Caki2 (cell line): ENCODE data around the gene RCN2. TPM values are rescaled to one million over a fixed set of nuclear protein-coding genes. Genes with fewer than 3 reads are reported as not detected.

Source experiments
- DNase-seq: peaks from one replicate; pipeline ENCODE4 v3.0.0-alpha.2; 2015; ENCODE audit warnings: low read depth
- in situ Hi-C: cut with HindIII; loops from 2 replicates; pipeline ENCODE4 v1.10.0; 2016; ENCODE audit warnings: low sequenced_read_pairs, low pct_unique_long_range_greater_than_20kb, mixed read lengths
- total RNA-seq: library from RNA; depleted of rRNA; stranded (reverse); fragments of >200 nt; shearing (Covaris generic); gene quantifications from 2 replicates; pipeline ENCODE4 v1.2.3, GENCODE V29; 2014; ENCODE audit warnings: low replicate concordance; rRNA removed

The RCN2 gene
- total RNA-seq, 1 experiment from 2014 or later, result 76.2 TPM

DNA sequence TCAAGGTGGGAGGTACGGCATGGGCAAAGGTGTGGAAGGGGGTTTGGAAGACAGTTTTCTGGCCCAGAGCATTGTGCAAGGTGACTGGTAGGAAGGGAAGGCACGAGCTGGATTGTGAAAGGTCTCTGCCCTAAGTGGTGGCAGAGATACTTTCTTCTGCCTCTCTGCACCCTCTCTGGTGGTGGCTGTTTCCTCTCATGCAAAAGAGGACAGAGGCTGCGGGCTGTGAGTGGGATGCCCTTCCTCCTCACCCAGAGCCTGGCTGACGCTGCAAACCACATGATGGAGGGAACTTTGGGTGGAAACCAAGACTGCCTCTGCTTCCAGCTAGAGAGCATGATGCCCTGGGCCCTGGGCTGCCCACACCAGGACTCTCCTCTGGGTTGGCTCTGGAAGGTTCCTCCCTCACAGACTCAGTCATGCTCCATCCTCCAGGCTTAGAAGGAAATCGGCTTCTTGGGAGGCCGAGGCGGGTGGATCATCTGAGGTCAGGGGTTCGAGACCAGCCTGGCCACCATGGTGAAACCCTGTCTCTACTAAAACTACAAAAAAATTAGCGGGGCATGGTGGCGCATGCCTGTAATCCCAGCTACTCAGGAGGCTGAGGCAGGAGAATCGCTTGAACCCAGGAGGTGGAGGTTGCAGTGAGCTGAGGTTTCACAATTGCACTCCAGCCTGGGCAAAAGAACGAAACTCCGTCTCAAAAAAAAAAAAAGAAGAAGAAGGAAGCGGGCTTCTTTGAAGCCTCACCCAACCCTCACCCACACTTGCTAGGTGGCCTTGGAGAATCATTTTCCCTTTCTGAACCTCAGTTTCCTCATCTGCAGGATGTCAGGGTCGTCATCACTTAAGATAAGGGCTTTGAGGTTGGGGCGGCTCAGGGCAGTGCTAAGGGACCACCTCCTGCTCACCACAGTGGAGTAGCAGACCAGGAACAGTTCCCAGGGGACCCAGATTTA is 71.7 kb downstream of the RCN2 start:
- DNase-seq, result no peak
- in situ Hi-C loops, result no loop called here

Other genes with a start within 250 kb of the RCN2 start
- gene SCAPER, start 26.4 kb upstream of the RCN2 start, total RNA-seq, result 4.6 and 5.7 TPM in 2 replicates
- gene PSTPIP1, start 63.4 kb downstream of the RCN2 start, total RNA-seq, result not detected in 2 replicates
- 271 and 282 TPM in 2 replicates for gene TSPAN3, start 139.4 kb downstream of the RCN2 start, total RNA-seq